Activated CD8-positive, alpha-beta memory T cell treated with anti-CD3 and anti-CD28 coated beads for 1 hour (primary cell): ENCODE measurements around the gene IL17RE.
A peak's percentile ranks its signal among the peaks of the same experiment; 100 is the strongest.

Experiments used
- DNase-seq, 2 donors: peaks; one replicate each; pipeline ENCODE4 v3.0.0-alpha.2; 2020; ENCODE audit warnings: low read depth in 1 of 2; ENCODE audit errors: extremely low read depth in 1 of 2

IL17RE gene

GRCh38 chr3:9951598-9951961, 48.9 kb downstream of the IL17RE start:
- no peak for DNase-seq

GRCh38 chr3:9951962-9952805, 49.5 kb downstream of the IL17RE start, which contains the start of gene PRRT3:
TSS of gene PRRT3 (minus strand) at chr3:9952408. CDS start at chr3:9950115, 2,293 bp downstream.
- peak in 1 of 2 donors; percentile 40 for DNase-seq

GRCh38 chr3:9955067-9955502, 52.4 kb downstream of the IL17RE start:
- no peak for DNase-seq

- no peak for DNase-seq
Observed at GRCh38 chr3:9955611-9956352, 53.1 kb downstream of the IL17RE start.

- DNase-seq = no peak
Observed at GRCh38 chr3:9957214-9957613, 54.6 kb downstream of the IL17RE start.

- no peak for DNase-seq
Observed at GRCh38 chr3:9965200-9965875, 62.7 kb downstream of the IL17RE start.
